Stimulated activated effector memory CD8-positive, alpha-beta T cell treated with anti-CD3 and anti-CD28 coated beads, Interleukin-12 subunit alpha, Interleukin-12 subunit beta, amount 100 ng/mL, for 72 hours (primary cell): ENCODE results near the gene DHX8.
A peak's percentile ranks its signal among the peaks of the same experiment; 100 is the strongest.

Experiments
- ATAC-seq: fragments of 150-1000 bp; cut with Tn5 transposase; 2 replicates; pipeline ENCODE4 v1.10.0; 2021
- DNase-seq, 2 donors: peaks; one replicate each; pipeline ENCODE4 v3.0.0; 2021 to 2022; ENCODE audit warnings: low spot score in 2 of 2
- H3K27ac Mint-ChIP-seq: one replicate; pipeline ENCODE4 v1.8.0; 2022; ENCODE audit warnings: mild to moderate bottlenecking, mixed read lengths
- H3K36me3 Mint-ChIP-seq: one replicate; pipeline ENCODE4 v1.8.0; 2022; ENCODE audit warnings: mild to moderate bottlenecking, mixed read lengths
- H3K4me1 Mint-ChIP-seq: one replicate; pipeline ENCODE4 v1.8.0; 2022; ENCODE audit warnings: mixed read lengths
- H3K4me3 Mint-ChIP-seq: one replicate; pipeline ENCODE4 v1.8.0; 2022; ENCODE audit warnings: mild to moderate bottlenecking, mixed read lengths
- H3K9me3 Mint-ChIP-seq: one replicate; pipeline ENCODE4 v1.8.0; 2022; ENCODE audit warnings: mixed read lengths

DHX8 gene

DNA sequence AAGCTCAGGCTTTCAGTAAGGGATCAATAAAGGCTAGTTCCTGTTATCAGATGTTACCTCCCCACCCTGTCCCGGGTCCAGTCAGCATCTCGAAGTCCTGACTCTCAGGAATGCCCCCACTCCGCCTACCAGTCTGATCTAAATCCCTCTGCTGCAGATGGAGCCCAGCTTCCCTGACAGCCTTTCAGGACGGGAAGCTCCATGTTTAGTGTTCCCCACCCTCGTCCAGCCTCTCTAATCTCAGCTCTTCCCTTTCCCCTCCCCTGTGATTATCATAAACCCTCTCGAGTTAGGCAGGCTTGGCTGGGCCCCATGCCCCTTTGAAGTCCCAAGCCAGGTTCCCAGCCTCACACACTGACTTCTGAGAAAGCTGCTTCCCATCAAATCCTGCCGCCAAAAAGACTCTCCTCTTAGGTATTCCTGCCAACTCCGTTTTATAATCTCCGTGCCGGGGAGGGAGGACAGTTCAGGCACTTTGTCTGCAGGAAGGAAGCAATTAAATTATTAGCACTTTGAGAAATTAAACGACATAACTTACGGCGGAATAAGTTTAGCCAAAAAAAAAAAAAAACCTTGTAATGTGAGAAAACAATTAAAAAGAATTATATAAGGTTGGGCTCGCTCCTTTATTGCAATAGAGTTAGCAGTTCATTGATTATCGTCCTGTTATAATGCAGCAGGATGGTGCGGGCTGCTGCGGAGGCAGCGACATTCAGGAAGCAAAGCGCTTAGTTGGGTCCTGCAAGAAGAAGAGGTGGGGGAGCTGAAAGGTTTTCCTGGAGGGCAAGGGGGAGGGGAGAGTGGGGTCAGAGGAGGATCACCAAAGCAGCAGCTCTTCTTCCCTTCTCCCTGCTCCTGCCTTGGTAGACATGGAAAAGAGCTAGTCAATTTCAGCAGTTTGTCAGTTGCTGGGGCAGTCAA, 79.2 kb downstream of the DHX8 start:
- ATAC-seq (no peak), DNase-seq (no peak)
- Mint-ChIP-seq H3K9me3 (no peaks in the 10 kb centered on the region), H3K36me3 (no peaks in the 10 kb centered on the region), H3K4me3 (no peak overlapping the region), H3K27ac (no peak overlapping the region), H3K4me1 (no peaks in the 10 kb centered on the region)

GRCh38 chr17:43563600-43564594, 80.1 kb downstream of the DHX8 start:
- H3K27ac Mint-ChIP-seq, result no peak overlapping the region
- H3K4me3 Mint-ChIP-seq, result no peak overlapping the region
- no peaks in the 10 kb centered on the region for H3K36me3 Mint-ChIP-seq
- H3K9me3 Mint-ChIP-seq, result no peaks in the 10 kb centered on the region
- ATAC-seq (no peak), DNase-seq (no peak)
- H3K4me1 Mint-ChIP-seq, result no peaks in the 10 kb centered on the region

GRCh38 chr17:43568506-43569082, 84.8 kb downstream of the DHX8 start:
- Mint-ChIP-seq H3K4me3 (no peak overlapping the region), H3K27ac (no peak overlapping the region), H3K36me3 (no peaks in the 10 kb centered on the region), H3K9me3 (no peaks in the 10 kb centered on the region), H3K4me1 (no peaks in the 10 kb centered on the region)
- ATAC-seq (no peak), DNase-seq (no peak)

DNA sequence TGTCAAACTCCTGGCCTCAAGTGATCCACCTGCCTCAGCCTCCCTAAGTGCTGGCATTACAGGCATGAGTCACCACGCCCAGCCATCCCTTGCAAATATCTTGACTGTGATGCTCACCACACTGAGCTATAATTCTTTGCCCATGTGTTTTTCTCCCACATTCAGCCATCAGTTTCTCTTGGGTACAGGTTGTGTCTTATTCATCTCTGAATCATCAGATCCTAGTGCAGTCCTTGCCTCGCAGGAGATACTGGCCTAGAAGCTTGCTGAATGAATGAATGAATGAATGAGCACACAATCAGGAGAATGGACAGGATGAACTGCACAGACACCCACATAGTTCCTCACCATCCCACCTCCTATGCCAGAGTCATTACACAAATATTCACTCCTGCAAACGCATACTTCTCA, 86.7 kb downstream of the DHX8 start:
- Mint-ChIP-seq H3K36me3 (no peaks in the 10 kb centered on the region), H3K27ac (no peak overlapping the region), H3K4me1 (no peaks in the 10 kb centered on the region), H3K9me3 (no peaks in the 10 kb centered on the region), H3K4me3 (no peak overlapping the region)
- ATAC-seq (peak; percentile 69), DNase-seq (no peak)

- DNase-seq (no peak), ATAC-seq (peak; percentile 48)
- Mint-ChIP-seq H3K4me1 (no peaks in the 10 kb centered on the region), H3K4me3 (no peak overlapping the region), H3K9me3 (no peaks in the 10 kb centered on the region), H3K36me3 (no peaks in the 10 kb centered on the region), H3K27ac (no peak overlapping the region)
These were observed 88.7 kb downstream of the DHX8 start for GRCh38 chr17:43572368-43572980.

GRCh38 chr17:43573579-43574321, 90.0 kb downstream of the DHX8 start:
- H3K9me3 Mint-ChIP-seq, result no peaks in the 10 kb centered on the region
- ATAC-seq, result no peak

GRCh38 chr17:43574348-43574747, 90.6 kb downstream of the DHX8 start:
- DNase-seq, result no peak
- no peak overlapping the region for H3K27ac Mint-ChIP-seq
- no peaks in the 10 kb centered on the region for H3K9me3 Mint-ChIP-seq
- no peaks in the 10 kb centered on the region for H3K36me3 Mint-ChIP-seq
- peaks cover 10% of the 10 kb centered on the region for H3K4me1 Mint-ChIP-seq
- ATAC-seq, result no peak
- H3K4me3 Mint-ChIP-seq, result no peak overlapping the region

More at GRCh38 chr17:43573579-43574321, 90.0 kb downstream of the DHX8 start:
- Mint-ChIP-seq H3K4me1 (peaks cover 4% of the 10 kb centered on the region), H3K27ac (no peak overlapping the region), H3K36me3 (no peaks in the 10 kb centered on the region), H3K4me3 (no peak overlapping the region)
- no peak for DNase-seq

DNA sequence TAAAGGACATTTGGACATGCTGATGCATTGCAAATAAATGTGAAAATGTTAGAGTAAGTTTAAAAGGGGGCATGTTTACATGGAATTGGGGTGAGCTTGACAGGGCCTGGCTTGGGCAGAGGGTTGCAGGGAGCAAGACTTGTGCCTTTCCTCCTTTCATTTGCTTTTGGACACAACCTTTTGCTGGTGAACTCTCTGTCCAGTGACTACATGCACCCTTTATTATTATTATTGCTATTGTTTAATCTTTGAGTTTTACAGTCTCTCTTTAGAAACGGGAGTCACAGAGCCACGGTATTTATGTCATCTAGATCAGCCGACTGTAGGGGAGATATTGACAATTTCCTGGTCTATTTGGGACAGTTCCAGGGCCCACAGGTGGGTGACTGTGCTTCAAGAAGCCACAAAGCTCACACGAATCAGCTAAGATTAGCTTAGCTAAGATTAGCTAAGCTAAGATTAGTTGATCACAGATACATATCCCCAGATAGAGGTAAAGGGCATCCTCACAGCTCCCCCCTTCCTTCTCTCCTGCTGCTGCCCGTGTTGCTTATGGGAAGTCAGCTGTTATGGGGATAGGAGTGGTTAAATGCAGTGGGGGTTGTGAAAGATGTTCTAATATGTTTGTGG, 91.2 kb downstream of the DHX8 start:
- no peaks in the 10 kb centered on the region for H3K9me3 Mint-ChIP-seq
- no peak overlapping the region for H3K4me3 Mint-ChIP-seq
- H3K36me3 Mint-ChIP-seq, result no peaks in the 10 kb centered on the region
- H3K27ac Mint-ChIP-seq, result no peak overlapping the region
- ATAC-seq (no peak), DNase-seq (no peak)
- H3K4me1 Mint-ChIP-seq, result peaks cover 15% of the 10 kb centered on the region
